DOHH2 (cell line): ENCODE results near the gene NMUR1.

ENCODE experiments used
- CTCF ChIP-seq: fragments of 200-600 bp; sonication (generic); IDR thresholded peaks from one replicate; pipeline ENCODE4 v1.5.1; 2014; ENCODE audit warnings: antibody characterized with exemption, mild to moderate bottlenecking, low read depth, low read length; ENCODE audit not compliant: poor library complexity, severe bottlenecking
- EZH2phosphoT487 ChIP-seq: fragments of 200-600 bp; sonication (generic); IDR thresholded peaks from 2 replicates; pipeline ENCODE4 v1.6.1; 2017; ENCODE audit warnings: borderline replicate concordance, mild to moderate bottlenecking, antibody characterized with exemption, low read length, moderate library complexity, mixed read lengths

- TF ChIP-seq CTCF (no peak), EZH2phosphoT487 (no peak)
Observed at GRCh38 chr2:231486851-231487596, 43.2 kb downstream of the NMUR1 start.
